Epithelial cell of proximal tubule (primary cell): Measurements from ENCODE around the gene MOBP. TPM values are rescaled to one million over a fixed set of nuclear protein-coding genes. Genes with fewer than 3 reads are reported as not detected.

Experiments
- DNase-seq: peaks from one replicate; pipeline ENCODE4 v3.0.0-alpha.2; 2011; ENCODE audit warnings: low read depth
- H3K4me3 ChIP-seq: 2 replicates; pipeline ENCODE4 v1.5.1; 2011; ENCODE audit warnings: low read depth, mild to moderate bottlenecking, low read length
- total RNA-seq: library from RNA; depleted of rRNA; stranded (reverse); fragments of >200 nt; gene quantifications from 2 replicates; pipeline ENCODE4 v1.2.3, GENCODE V29; 2015
- TF ChIP-seq, protein P1 (sequence below): conservative IDR thresholded peaks from 2 replicates; pipeline ENCODE4 v1.5.1; 2012; ENCODE audit warnings: low read depth, mild to moderate bottlenecking, low read length

The MOBP gene
- total RNA-seq, 1 donor from 2014 or later = 0.35 TPM

DNA sequence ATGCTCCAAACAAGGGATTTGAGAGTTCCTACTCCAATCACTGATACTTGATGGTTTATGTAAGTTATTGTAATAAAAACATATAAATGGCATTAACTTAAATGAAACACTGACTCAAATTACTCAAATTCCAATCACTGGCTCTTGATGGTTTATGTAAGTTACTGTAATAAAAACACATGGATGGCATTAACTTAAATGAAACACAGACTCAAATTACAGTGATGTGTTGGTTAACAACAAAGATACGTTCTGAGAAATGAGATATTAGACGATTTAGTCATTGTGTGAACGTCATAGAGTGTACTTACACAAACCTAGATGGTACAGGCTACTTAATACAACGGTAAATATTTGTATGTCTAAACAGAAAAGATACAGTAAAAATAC, 6.6 kb downstream of the MOBP start:
- H3K4me3 ChIP-seq = no peak overlapping the region
- TF ChIP-seq, protein P1, sequence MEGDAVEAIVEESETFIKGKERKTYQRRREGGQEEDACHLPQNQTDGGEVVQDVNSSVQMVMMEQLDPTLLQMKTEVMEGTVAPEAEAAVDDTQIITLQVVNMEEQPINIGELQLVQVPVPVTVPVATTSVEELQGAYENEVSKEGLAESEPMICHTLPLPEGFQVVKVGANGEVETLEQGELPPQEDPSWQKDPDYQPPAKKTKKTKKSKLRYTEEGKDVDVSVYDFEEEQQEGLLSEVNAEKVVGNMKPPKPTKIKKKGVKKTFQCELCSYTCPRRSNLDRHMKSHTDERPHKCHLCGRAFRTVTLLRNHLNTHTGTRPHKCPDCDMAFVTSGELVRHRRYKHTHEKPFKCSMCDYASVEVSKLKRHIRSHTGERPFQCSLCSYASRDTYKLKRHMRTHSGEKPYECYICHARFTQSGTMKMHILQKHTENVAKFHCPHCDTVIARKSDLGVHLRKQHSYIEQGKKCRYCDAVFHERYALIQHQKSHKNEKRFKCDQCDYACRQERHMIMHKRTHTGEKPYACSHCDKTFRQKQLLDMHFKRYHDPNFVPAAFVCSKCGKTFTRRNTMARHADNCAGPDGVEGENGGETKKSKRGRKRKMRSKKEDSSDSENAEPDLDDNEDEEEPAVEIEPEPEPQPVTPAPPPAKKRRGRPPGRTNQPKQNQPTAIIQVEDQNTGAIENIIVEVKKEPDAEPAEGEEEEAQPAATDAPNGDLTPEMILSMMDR = no peak
- no peak for DNase-seq

DNA sequence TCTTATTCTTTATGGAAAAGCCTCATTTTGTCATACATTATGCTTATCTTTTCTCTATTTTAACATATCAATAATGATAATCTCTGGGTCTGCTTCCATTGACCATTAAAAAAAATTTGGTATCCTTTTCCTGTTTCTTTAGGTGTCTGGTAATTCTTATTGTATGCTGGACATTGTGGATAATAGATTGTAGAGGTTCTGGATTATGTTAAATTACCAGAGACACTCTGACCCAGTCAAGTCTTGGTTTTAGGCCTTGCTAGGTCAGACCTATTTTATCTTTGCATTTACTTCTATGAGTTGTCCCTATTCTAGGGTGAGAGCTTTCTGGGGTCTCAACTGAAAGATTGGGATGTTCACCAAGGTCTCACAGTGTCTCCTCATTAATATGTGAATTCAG, 9.3 kb downstream of the MOBP start:
- H3K4me3 ChIP-seq = no peak overlapping the region
- no peak for DNase-seq

DNA sequence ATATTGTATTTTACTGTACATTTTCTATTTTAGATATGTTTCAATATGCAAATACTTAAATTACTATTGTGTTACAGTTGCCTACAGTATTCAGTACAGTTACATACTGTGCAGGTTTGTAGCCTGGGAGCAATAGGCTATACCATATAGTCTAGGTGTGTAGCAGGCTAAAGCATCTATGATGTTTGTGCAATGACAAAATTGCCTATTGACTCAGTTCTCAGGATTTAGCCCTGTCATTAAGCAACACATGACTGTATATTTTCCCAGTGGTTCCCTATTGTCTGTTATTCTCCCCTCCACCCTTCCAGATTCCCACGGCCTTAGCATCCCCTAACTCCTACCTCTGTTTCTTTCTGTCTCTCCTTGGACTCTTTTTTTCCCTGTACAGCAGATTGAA, 10.7 kb downstream of the MOBP start:
- H3K4me3 ChIP-seq = no peak overlapping the region
- no peak for DNase-seq
- TF ChIP-seq, protein P1 = no peak

More for the DNA sequence above, 9.3 kb downstream of the MOBP start:
- TF ChIP-seq, protein P1 = no peak

DNA sequence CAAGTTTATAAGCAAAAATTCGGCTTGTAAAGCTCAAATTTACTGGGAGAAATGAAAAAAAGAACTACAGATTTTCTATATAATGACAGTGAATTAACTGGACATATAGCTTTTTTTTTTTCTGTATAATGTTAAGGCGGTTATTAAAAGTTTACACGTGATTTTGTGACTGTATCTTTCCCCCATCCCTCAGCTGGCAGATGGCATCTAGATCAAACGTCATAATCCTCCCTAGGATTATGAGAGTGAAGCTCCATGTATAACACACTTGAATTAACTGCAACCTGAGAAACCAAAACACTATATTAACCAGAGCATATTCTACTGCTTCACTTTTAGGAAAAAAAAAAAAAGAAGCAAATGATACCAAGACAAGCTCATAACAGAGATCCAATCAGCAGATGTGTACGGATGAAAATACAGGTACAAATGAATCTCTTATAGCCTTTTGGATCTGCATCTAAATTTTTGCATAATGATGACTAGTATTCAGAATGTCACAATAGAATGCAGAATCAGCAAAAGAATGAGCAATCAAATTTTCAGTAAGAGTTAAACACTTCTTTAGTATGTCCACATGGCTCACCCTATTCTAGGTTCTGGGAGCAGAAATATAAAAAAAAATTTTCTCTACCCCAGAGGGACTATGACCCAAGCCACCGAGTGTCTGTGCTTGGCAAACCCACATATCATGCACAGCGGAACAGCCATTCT, 12.4 kb downstream of the MOBP start:
- DNase-seq = no peak
- H3K4me3 ChIP-seq = no peak overlapping the region
- TF ChIP-seq, protein P1 = no peak

DNA sequence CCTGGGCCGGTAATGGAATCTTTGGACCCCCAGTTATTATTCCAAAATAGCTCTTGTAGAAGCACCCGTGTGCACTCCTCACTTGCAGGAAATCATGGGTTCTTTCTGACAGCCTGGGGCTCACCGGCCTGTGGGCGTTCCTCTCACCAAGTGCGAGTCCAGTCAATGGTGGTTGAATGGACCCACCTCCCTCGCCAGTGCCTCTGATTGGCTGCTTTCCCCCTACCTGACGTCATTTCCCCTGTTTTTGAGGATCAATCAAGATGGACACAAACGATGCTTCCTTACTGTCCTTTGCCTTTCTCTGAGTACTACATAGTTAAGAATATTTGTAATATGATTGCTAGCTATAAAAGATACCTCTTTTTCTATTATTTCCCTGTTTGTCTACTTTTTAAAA, 18.1 kb downstream of the MOBP start:
- TF ChIP-seq, protein P1 = no peak
- H3K4me3 ChIP-seq = no peak overlapping the region
- no peak for DNase-seq

DNA sequence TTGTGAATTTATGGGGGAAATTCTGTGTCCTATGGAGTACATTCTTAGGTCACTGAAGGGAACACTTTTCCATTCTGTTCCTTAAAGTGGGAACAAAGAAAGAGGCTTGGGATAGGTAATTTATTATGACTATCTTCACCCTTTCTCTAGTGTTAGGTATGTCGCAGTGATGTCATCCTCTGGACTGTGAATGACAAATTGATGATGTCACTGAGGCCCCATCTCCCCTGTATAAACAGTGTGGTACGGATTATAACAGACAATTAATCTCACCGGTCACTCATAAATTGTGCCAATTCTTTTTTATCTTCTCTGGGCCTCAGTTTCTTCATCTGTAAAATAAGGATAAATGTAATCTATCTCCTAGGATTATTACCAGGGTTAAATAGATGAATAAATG, 23.5 kb downstream of the MOBP start:
- DNase-seq = no peak
- H3K4me3 ChIP-seq = no peak overlapping the region
- TF ChIP-seq, protein P1 = no peak

DNA sequence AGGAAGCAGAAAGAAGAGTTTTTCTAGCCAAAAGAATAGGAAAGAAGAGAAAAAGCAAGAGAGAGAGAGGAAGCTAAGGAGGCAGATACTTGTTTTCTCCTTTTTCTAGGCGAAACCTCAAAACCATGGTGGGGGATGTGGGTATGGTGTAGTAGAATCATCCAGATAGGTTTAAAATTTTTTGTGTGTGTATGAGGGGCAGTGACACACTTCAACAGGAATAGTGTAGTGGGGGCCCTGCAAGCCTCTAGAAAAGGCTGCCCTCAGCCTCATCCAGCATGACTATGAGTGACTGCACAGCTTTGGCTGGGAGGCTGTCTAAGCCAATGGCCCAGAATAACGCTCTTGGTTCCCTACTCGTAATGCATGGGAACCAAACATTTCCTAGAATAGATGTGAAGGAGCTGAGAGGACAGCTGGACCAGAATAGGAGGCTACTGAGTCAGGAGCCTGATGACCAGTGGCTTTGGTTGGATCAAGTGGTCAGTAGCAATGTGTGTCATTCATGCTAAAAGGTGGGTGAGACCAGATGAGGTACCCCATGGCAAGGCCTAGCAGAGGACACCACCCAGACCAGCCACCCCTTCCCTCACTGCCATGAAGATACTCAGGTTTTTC, 24.4 kb downstream of the MOBP start:
- DNase-seq = no peak
- TF ChIP-seq, protein P1 = no peak
- H3K4me3 ChIP-seq = no peak overlapping the region
